ENCODE data around the gene ACTR1A.

GRCh38 chr10:102450124-102450373, 52.5 kb downstream of the ACTR1A start:
- no peak for TF ChIP-seq CTCF (IDR thresholded peaks at IDR 0.05; ENCODE audit: low read length)
- no peak for TF ChIP-seq EZH2 (IDR thresholded peaks at IDR 0.05; ENCODE audit: borderline replicate concordance, low read length)

Data from OCI-LY1 (cell line).